Kidney epithelial cell (primary cell): ENCODE data around the gene ANKMY1. TPM values are rescaled to one million over a fixed set of nuclear protein-coding genes. Genes with fewer than 3 reads are reported as not detected.

Experiments
- DNase-seq: peaks from one replicate; pipeline ENCODE4 v3.0.0-alpha.2; 2010; ENCODE audit warnings: low read depth
- H3K27me3 ChIP-seq: 2 replicates; pipeline ENCODE4 v1.6.0; 2011; ENCODE audit warnings: low read length; ENCODE audit not compliant: control insufficient read depth, insufficient read depth
- H3K36me3 ChIP-seq: 2 replicates; pipeline ENCODE4 v1.5.1; 2011; ENCODE audit warnings: low read length; ENCODE audit not compliant: control insufficient read depth, insufficient read depth
- H3K4me3 ChIP-seq: 2 replicates; pipeline ENCODE4 v1.5.1; 2011; ENCODE audit warnings: low read depth, mild to moderate bottlenecking, control low read depth, low read length
- total RNA-seq: library from RNA; depleted of rRNA; stranded (reverse); fragments of >200 nt; gene quantifications from 2 replicates; pipeline ENCODE4 v1.2.3, GENCODE V29; 2015
- TF ChIP-seq, protein P1 (sequence below): IDR thresholded peaks from 2 replicates; pipeline ENCODE4 v1.5.1; 2011; ENCODE audit warnings: mild to moderate bottlenecking, moderate library complexity, low read length, control low read depth, inconsistent platforms; ENCODE audit not compliant: insufficient read depth, poor library complexity, severe bottlenecking

The ANKMY1 gene
- total RNA-seq, 1 donor from 2014 or later: 7.1 TPM

DNA sequence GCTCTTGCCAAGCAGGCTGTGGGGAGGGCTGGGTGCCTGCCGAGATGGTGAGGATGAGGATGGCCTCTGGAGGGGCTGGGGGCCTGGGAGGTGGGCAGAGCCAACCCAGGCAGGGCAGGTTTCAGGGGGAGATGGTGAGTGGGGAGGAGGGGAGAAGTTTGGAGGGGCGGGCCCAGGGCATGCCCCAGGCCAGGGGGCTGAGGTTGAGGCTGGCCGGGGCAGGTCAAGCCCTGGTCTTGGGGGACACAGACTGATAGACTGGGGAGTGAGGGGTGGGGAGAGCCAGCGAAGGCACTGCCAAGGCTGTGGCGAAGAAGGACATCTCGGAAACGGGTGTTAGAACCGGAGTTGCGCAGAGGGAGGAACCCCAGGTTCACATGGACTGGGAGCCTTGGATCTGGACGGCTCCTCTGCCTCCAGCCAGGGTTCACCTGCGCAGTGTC, 41.4 kb upstream of the ANKMY1 start:
- Histone ChIP-seq H3K4me3 (no peak overlapping the region), H3K36me3 (no peaks in the 10 kb centered on the region), H3K27me3 (no peaks in the 10 kb centered on the region)
- TF ChIP-seq, protein P1, sequence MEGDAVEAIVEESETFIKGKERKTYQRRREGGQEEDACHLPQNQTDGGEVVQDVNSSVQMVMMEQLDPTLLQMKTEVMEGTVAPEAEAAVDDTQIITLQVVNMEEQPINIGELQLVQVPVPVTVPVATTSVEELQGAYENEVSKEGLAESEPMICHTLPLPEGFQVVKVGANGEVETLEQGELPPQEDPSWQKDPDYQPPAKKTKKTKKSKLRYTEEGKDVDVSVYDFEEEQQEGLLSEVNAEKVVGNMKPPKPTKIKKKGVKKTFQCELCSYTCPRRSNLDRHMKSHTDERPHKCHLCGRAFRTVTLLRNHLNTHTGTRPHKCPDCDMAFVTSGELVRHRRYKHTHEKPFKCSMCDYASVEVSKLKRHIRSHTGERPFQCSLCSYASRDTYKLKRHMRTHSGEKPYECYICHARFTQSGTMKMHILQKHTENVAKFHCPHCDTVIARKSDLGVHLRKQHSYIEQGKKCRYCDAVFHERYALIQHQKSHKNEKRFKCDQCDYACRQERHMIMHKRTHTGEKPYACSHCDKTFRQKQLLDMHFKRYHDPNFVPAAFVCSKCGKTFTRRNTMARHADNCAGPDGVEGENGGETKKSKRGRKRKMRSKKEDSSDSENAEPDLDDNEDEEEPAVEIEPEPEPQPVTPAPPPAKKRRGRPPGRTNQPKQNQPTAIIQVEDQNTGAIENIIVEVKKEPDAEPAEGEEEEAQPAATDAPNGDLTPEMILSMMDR: no peak
- no peak for DNase-seq

DNA sequence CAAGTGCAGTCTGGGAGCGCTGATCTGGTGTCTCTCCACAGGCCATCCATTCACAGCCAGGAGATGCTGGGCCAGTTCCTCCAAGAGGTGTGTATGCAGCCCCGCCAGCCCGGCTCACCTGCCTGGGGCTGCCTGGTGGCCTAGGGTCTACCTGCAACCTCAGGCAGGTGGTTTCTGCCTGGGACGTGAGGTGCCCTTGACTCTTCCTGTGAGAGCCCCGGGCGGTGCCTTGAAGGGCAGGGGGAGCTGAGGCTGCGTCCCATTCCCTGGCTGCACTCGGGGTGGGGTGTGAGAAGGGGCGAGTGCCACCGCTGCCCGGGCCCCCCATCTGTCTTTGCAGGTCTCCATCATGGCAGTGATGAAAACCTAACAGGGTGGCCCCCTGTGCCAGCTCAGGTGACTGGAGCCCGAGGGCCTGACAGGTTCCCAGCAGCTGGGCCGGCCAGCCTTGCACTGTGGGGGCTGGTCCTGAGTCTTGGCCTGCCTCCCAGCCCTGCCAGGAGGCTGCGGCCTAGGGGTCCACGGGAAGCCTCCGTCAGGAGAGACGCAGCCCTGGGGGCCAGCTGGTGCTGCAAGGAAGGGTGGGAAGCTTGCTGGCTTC, 40.6 kb upstream of the ANKMY1 start:
- no peaks in the 10 kb centered on the region for H3K36me3 ChIP-seq
- no peak for DNase-seq
- TF ChIP-seq, protein P1: no peak

DNA sequence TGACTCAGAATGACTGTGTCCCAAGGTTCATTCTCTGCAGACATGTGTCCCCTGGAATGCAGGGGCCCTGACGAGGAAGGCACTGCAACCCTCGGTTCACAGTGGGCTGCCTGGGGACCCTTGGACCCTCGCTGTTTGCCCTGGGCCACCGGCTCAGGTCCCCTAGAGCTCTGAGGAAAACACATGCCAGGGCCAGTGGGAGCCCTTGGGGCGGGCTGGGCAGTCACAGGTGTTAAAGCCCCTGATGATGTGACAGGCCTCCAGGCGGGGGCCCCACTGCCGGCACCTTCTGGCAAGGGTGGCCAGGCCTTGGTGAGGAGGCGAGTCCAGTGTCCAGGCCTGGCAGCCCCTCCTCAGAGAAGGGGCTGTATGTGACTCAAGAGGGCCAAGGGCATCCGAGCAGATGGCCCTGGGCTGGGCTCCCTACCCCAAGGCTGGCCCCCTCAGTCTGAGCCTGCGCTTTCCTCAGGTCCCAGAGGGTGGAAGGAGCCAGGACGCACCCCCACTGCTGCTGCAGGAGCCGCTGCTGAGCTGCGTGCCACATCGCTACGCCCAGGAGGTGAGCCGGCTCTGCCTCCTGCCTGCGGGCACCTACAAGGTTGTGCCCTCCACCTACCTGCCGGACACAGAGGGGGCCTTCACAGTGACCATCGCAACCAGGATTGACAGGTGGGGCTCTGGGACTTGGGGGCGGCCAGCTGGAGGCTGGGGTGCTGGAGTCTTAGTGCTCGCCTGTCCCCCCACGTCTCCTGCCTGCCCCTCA, 39.8 kb upstream of the ANKMY1 start:
- DNase-seq: no peak
- no peak overlapping the region for H3K4me3 ChIP-seq
- TF ChIP-seq, protein P1: no peak
- H3K36me3 ChIP-seq: no peaks in the 10 kb centered on the region
- no peaks in the 10 kb centered on the region for H3K27me3 ChIP-seq

More for the DNA sequence above, 40.6 kb upstream of the ANKMY1 start:
- H3K27me3 ChIP-seq: no peaks in the 10 kb centered on the region
- no peak overlapping the region for H3K4me3 ChIP-seq

DNA sequence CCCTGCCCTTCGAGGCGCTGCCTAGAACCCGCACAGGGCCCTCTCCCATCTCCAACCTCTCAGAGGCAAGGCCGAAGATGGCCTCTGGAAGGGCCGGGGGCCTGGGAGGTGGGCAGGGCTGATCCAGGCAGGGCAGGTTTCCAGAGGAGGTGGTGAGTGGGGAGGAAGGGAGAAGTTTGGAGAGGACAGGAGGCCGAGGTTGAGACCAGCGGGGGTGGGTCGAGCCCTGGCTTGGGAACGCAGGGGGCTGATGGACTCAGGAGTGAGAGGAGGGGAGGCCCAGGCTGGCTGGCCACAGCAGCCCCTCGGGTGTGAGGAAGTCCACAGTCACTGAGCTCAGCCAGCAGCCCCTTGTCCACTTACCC, 39.2 kb upstream of the ANKMY1 start:
- TF ChIP-seq, protein P1: no peak
- no peak for DNase-seq
- H3K27me3 ChIP-seq: no peaks in the 10 kb centered on the region
- H3K36me3 ChIP-seq: no peaks in the 10 kb centered on the region
- H3K4me3 ChIP-seq: no peak overlapping the region

DNA sequence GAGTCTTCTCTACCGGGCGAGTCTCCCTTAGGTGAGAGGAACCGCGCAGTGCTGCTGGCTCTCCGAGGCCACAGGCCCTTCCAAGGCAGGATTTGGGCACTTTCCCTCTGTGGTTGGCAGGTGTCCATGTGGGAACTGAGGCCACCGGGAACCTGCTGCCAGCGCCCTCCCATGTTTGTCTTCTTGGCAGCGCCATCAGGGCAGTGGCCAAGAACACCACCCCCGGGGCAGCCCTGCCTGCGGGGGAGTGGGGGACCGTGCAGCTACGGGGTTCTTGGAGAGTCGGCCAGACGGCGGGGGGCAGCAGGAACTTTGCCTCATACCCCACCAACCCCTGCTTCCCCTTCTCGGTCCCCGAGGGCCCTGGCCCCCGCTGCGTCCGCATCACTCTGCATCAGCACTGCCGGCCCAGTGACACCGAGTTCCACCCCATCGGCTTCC, 38.7 kb upstream of the ANKMY1 start:
- DNase-seq: no peak
- TF ChIP-seq, protein P1: no peak
- Histone ChIP-seq H3K4me3 (no peak overlapping the region), H3K36me3 (no peaks in the 10 kb centered on the region), H3K27me3 (no peaks in the 10 kb centered on the region)
